ENCODE data around the gene ATG16L2.

Gene ATG16L2

GRCh38 chr11:72867970-72868369 lies 53.8 kb downstream of the ATG16L2 start:
- Histone ChIP-seq H3K36me3 (replicated peaks) (no peaks in the 10 kb centered on the region), H3K4me3 (ENCODE audit: low read depth, low read length) (no peak overlapping the region), H3K27me3 (replicated peaks) (no peaks in the 10 kb centered on the region), H3K27ac (no peak overlapping the region)
- TF ChIP-seq CTCF (IDR thresholded peaks at IDR 0.05; ENCODE audit: low read depth, low read length, missing control alignments): no peak
- DNase-seq: no peak
- in situ Hi-C loops (cut with HindIII; ENCODE audit: low pct_ligation_motif_present, low sequenced_read_pairs): no loop called here

- in situ Hi-C loops (cut with HindIII; ENCODE audit: low pct_ligation_motif_present, low sequenced_read_pairs): no loop called here
- no peak overlapping the region for H3K4me3 ChIP-seq (ENCODE audit: low read depth, low read length)
- no peaks in the 10 kb centered on the region for H3K27me3 ChIP-seq (replicated peaks)
- no peak for TF ChIP-seq CTCF (IDR thresholded peaks at IDR 0.05; ENCODE audit: low read depth, low read length, missing control alignments)
- DNase-seq: no peak
- no peaks in the 10 kb centered on the region for H3K36me3 ChIP-seq (replicated peaks)
- no peak overlapping the region for H3K27ac ChIP-seq
These were observed 55.6 kb downstream of the ATG16L2 start for GRCh38 chr11:72869831-72870230.

- in situ Hi-C loops (cut with HindIII; ENCODE audit: low pct_ligation_motif_present, low sequenced_read_pairs): no loop called here
- no peak for DNase-seq
- TF ChIP-seq CTCF (IDR thresholded peaks at IDR 0.05; ENCODE audit: low read depth, low read length, missing control alignments): no peak
- Histone ChIP-seq H3K4me3 (ENCODE audit: low read depth, low read length) (no peak overlapping the region), H3K36me3 (replicated peaks) (no peaks in the 10 kb centered on the region), H3K27me3 (replicated peaks) (no peaks in the 10 kb centered on the region), H3K27ac (no peak overlapping the region)
These were observed 56.9 kb downstream of the ATG16L2 start for GRCh38 chr11:72871119-72871518.

GRCh38 chr11:72872012-72872411 lies 57.8 kb downstream of the ATG16L2 start:
- no peak for DNase-seq
- Histone ChIP-seq H3K4me3 (ENCODE audit: low read depth, low read length) (no peak overlapping the region), H3K27ac (no peak overlapping the region), H3K27me3 (replicated peaks) (no peaks in the 10 kb centered on the region), H3K36me3 (replicated peaks) (no peaks in the 10 kb centered on the region)
- TF ChIP-seq CTCF (IDR thresholded peaks at IDR 0.05; ENCODE audit: low read depth, low read length, missing control alignments): no peak
- in situ Hi-C loops (cut with HindIII; ENCODE audit: low pct_ligation_motif_present, low sequenced_read_pairs): no loop called here

GRCh38 chr11:72875736-72876135 lies 61.5 kb downstream of the ATG16L2 start:
- Histone ChIP-seq H3K4me3 (ENCODE audit: low read depth, low read length) (no peak overlapping the region), H3K27me3 (replicated peaks) (no peaks in the 10 kb centered on the region), H3K27ac (no peak overlapping the region), H3K36me3 (replicated peaks) (no peaks in the 10 kb centered on the region)
- no peak for TF ChIP-seq CTCF (IDR thresholded peaks at IDR 0.05; ENCODE audit: low read depth, low read length, missing control alignments)
- in situ Hi-C loops (cut with HindIII; ENCODE audit: low pct_ligation_motif_present, low sequenced_read_pairs): no loop called here
- DNase-seq: no peak

GRCh38 chr11:72876147-72876546 lies 61.9 kb downstream of the ATG16L2 start:
- no peak for DNase-seq
- H3K36me3 ChIP-seq (replicated peaks): no peaks in the 10 kb centered on the region
- no peak for TF ChIP-seq CTCF (IDR thresholded peaks at IDR 0.05; ENCODE audit: low read depth, low read length, missing control alignments)
- H3K27me3 ChIP-seq (replicated peaks): no peaks in the 10 kb centered on the region
- H3K4me3 ChIP-seq (ENCODE audit: low read depth, low read length): no peak overlapping the region
- in situ Hi-C loops (cut with HindIII; ENCODE audit: low pct_ligation_motif_present, low sequenced_read_pairs): no loop called here
- no peak overlapping the region for H3K27ac ChIP-seq

Measured in brain microvascular endothelial cell (primary cell).